GM18861 (cell line): Measurements from ENCODE around the gene KCNQ1.

Source experiments
- ATAC-seq: cut with Tn5 transposase; IDR thresholded peaks from one replicate; pipeline ENCODE4 v1.9.1; 2021; ENCODE audit not compliant: unreplicated experiment

Gene KCNQ1

DNA sequence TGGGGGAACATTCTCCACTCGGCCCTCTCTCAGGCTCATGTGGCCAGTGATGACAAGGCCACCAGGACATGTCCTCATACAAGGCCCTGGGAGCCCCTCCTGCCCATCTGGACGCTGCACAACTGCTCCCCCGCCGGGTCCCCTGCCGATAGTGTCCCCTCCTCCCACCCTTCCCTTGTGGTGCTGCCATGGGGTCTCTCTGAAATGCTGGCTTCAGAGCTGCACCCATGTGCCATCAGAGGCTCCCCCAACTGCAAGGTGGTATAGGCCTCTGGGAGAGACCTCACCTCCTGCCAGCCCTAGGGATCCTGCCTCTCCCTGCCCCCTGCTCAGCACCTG lies 142.0 kb downstream of the KCNQ1 start:
- ATAC-seq: no peak

DNA sequence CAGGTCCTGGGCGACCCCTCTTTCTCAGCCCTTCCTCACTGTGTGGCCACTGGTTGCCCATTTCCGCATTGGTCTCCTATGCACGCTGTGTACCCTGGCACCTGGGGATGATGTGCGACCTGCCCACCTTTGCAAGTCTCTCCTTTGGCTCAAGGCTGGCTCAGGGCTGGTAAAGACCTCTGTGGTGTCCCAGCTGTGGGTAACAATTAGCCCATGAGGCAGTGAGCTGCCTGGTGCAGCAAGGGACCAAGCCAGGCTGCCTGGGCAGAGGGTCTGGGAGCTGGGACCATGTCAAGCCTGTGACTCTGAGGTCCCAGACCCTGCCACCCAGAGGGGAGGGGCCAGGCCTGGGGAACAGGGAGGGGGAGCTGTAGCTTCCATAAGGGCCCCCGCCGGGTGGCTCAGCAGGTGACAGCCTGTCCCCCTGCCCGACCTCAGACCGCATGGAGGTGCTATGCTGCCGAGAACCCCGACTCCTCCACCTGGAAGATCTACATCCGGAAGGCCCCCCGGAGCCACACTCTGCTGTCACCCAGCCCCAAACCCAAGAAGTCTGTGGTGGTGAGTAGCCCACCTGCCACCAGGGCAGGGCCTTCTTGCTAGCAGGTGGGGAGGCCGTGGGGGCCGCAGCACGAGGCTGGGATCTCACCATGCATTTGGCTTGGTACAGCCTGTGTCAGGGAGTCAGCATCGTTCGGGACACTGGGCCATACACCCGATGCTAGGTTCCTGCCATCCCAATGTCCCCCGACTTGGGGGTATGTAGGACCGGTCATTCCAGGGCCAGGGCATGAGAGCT lies 142.5 kb downstream of the KCNQ1 start:
- no peak for ATAC-seq

DNA sequence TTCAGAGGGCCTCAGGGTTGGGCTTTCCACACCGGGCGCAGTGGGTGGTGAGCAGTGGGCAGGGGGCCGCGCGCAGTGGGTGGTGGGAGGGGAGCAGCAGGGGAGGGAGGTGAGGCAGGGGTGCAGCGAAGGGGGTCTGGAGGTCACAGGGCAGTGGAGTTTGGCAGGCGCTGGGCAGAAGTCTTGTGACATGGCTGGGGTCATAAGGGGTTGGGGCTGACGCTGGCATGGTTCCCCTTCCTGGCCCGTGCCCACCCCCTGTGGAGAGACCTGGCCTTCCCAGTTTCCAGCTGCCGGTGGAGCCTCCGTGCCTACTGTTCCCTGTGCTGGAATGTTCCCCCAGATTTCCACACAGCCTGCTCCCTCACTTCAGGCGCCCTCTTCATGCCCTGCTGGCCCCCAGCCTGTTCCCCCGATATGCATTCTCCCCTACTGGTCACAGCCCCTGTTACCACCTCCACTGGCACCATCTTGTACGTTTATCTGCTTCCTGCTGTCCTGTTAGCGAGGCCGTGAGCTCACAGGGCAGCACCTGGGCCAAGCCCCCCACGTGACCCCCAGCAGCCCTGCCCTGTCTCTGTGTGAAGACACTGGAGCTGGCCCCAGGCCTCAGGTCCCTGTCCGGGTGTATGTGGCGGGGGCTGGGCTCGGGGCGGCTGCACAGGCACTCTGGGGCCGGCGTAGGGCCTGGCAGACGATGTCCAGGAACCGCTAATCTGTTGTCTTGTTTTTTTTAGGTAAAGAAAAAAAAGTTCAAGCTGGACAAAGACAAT lies 143.4 kb downstream of the KCNQ1 start:
- no peak for ATAC-seq

DNA sequence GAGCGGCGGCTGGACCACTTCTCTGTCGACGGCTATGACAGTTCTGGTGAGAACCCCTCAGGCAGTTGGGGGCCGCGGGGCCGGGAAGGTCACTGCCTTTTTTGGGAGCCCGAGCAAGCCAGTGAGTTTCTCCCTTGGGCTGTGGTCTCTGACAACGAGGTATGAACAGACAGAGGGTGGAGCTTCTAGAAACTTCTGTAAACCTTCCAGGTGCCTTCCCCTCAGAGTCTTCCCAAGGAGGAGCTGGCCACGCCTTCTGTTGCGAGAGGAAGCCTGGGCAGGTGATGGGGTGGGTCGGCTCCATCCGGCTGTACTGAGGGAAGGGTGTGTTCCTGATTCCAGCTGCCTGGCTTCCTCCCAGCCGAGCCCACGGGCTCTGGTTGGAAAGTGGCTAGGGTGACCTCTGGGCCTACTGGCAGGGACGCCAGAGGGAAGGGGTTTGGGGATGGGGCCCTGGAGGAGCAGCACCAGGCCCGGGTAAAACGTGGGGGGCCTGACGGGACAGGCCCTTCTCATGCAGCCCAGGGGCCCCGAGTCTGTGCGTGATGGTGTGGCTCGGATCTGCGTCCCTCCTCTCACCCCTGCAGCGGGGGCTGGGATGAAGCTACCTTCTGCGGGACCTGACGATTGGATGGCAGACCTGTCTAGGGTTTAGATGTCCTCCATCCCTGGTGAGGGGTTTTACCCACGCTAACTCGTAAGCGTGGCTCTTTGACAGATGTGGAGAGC lies 144.2 kb downstream of the KCNQ1 start:
- ATAC-seq: no peak

DNA sequence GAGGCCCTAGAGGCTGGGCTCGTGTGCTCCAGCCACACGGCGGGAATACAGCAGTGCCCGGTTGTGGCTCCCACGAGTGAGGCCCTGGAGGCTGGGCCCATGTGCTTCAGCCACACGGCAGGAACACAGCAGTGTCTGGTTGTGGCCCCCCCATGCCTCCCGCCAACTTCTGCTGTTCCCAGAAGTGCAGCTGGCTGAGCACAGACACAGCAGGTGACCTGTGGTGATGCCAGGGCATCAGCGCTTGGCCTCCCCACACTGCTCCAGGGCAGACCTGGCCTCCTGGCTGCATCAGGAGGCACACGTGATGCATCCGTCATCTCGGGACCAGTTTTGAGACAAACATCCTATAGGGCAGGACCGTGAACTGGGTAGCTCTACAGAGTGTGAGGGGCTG lies 144.7 kb downstream of the KCNQ1 start:
- ATAC-seq: no peak

DNA sequence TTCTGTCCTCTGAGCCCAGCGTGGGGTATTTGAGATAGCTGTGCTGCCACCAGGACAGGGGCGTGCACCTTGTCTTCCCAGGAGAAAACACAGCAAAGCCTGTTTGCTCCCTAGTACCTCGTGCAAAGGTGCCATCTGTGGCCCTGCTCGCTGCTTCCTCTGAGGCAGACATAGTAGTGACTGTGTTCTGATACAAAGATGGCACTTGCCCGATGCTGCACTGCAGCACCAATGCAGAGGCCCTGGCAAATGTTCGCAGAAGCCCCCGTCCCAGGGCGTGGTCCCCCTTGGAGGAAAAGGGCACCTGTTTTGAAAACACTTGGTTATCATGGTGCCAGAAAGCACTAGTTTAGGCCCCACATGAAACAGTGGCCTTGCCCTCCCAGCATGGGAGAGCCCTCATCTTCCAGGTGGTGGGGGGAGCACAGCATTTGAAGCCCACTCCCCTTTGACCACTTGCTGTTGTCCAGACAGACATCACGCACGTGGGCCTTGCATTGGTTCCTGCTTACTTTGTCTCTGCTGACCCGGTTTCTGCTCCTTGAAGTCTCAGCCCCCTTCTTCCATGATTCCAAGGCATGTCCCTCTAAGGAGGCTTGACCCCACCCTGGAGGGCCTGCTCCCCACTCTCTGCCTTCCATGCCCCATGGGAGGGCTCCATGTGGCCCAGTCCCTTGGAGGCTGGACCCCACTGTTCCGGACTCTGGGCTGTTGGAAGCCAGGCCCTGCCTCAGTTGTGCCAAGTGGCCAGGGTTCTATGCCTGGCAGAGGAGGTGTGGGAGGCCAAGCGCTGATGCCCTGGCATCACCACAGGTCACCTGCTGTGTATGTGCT lies 145.5 kb downstream of the KCNQ1 start:
- no peak for ATAC-seq

DNA sequence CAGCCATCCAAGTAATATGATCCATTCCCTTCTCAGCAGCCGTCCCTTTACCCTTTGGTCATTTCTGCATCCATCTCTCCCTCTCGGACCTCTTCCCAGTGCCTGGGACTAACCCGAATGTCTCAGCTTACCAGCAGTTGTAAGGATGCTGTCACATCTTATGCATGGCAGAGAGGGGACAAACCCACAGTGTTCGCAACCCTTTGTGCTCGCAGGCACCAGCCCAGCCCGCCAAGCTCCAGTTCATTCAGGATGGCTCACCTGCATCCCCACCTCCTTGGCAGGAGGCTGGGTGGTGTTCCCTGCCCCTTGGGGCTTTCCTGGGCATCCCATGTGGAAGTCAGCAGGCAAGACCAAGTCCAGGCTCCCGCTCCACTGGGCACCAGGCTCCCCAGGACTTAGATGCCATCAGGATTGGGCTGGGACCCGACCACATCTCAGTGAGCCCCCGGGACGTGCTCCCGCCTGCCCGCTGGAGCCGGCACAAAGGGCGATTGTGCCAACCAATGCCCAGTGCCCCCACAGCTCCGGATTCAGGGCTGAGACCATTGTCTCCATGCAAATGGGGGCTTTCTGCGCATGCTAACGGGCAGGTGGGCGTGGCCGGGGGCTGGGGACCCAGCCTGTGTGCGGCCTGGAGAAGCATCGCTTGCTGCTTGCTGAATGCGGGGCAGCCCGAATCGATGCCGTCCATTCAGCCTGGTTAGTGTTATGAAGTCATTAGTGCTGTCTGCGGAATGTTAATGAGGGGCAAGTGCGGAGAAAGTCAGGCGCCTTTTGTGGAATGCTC lies 146.4 kb downstream of the KCNQ1 start:
- no peak for ATAC-seq

DNA sequence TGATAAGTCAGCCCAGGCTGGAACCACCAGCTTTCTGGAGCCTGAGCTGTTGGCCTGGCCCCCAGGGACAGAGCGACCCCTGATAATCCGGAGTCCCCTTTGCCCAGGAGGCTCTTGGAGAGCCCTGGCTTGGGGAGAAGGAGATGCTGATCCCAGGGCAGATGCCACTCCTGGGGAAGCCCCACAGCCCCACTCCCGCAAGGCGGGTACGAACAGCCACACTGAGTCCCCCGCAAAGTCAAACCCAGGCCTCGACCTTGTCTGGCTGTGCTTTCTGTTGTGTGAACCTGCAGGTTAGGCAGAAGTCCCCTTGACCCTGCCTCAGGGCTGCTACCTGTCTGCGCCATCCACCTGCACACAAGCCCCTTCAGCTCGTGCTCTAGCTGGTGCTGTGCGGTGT lies 147.0 kb downstream of the KCNQ1 start:
- ATAC-seq: no peak

DNA sequence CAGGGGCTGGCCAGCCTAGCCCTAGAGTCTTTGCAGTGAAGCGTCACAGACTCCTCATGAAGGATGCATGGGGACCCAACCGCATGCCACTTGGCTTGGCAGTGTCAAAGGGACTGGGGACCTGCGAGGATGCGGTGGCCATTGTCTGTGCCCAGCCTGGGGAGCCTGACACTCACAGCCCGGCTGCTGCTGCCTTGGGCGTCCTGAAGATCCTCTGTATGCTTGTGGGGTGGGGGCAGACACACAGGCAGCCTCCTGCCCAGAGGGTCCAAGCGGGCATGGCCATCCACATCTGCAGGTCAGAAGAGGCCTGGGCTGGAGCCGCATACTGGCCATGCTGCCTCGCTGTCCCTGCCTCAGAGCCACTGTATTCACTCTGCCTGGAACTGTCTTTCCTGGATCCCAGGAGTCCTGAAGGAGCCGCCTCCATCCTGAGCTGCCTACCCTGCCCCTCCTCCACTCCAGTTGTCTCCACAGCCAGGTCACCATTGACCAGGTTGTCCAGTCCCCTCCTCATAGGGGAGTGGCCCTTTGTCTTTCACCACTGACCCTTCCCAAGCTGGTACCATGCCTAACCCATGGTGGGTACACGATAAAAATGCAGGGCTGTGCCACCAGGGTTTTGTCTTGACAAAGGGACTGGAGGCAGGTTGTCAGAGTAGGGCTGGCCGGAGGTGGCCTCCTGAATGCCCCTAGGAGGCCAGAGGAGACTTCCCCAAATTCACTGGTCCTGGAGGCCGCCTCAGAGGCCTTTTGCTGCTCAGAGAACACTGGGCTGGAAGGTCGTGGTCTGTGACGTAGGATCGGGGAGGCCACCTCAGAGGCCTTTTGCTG lies 148.0 kb downstream of the KCNQ1 start:
- ATAC-seq: no peak

DNA sequence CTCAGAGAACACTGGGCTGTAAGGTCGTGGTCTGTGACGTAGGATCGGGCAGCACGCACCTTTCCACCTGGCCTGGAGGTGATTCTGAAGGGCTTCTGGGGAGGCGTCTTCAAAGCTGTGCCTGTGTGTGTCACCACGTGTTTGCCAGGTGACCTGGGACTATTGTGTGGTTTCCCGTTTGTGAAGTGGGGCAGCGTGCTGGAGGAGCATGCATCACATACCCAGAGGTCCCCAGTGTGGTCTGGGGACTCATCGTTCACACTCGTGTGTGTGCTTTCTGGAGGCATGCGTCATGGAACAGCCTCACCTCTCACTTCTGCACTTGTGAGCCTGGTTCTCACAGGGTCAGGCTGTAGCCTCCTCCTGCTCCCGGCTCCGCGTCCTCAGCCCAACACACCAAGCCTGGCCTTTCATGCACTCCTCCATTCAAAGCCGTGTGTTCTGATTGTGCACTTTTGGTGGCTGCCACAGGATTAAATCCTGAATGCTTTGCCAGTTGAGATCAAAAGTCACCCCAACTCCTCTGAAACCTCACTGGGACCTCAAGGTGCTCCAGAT lies 148.7 kb downstream of the KCNQ1 start:
- ATAC-seq: no peak

DNA sequence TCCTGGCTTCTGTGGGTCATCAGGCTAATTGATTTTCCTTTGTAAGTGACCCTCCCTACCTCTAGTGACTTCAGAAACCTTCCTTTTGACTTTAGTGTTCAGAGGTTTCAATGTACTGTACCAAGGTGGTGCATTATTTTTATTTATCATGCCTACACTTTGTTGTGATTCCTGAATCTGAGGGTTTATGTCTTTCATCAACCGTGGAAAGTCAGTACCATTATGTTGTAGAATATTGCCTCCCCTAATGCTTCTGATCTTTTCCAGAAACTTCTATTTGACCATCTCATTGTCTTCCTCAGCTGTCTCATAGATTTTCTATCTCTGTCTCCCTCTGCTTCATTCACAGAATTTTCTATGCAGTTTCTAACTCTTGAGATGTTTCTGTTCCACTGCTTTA lies 149.5 kb downstream of the KCNQ1 start:
- ATAC-seq: no peak

DNA sequence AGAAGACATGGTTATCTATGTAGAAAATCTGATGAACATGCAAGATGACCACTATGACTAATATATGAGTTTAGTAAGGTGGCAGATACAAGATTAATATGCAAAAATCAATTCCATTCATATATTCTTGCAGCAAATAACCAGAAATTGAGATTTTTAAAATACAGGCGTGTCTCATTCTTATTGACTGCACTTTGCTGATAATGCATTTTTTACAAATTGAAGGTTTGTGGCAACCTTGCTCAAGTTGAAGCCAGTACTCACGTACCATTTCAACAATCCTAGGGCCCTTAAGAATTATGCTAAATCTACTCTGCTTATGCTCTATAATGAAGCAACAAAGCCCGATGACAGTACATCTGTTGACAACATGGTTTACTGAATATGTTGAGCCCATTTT lies 150.4 kb downstream of the KCNQ1 start:
- ATAC-seq: no peak

DNA sequence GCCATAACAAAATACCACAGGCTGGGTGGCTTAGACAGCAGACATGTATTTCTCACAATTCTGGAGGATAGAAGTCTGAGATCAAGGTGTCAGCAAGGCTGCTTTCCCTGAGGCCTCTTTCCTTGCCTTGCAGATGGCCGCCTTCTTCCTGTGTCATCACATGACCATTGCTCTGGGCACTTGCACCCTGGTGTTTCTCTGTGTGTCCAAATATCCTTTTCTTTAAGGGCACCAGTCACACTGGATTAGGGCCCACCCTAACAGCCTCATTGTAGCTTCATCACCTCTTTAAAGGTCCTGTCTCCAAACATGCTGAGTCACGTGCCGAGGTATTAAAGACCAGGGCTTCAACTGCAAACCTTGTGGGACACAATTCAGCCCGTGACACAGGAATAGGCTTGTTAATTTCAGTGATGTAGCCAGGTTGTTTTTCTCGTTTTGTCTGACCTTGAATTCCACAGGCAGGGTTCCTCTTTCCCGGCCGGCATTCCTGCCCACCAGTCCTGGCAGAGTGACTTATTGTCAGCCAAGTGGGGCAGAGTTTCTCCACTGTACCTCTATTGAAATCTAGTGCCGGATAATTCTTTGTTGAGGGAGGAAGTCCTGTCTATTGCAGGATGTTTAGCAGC lies 154.9 kb downstream of the KCNQ1 start:
- ATAC-seq: no peak

DNA sequence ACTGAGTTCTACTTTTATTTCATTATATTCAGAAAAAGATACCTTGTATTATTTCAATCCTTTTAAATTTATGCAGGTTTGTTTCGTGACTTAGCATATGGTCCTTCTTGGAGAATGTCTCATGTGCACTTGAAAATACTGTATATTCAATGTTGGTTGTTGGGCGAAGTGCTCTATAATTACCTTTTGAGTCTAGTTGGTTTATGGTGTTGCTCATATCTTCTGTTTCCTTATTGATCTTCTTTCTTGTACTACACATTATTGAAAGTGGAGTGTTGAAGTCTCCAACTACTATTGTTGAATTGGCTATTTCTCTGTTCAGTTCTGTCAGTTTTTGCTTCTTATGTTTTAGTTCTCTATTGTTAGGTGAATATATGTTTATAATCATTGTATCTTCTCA lies 164.5 kb downstream of the KCNQ1 start:
- no peak for ATAC-seq

DNA sequence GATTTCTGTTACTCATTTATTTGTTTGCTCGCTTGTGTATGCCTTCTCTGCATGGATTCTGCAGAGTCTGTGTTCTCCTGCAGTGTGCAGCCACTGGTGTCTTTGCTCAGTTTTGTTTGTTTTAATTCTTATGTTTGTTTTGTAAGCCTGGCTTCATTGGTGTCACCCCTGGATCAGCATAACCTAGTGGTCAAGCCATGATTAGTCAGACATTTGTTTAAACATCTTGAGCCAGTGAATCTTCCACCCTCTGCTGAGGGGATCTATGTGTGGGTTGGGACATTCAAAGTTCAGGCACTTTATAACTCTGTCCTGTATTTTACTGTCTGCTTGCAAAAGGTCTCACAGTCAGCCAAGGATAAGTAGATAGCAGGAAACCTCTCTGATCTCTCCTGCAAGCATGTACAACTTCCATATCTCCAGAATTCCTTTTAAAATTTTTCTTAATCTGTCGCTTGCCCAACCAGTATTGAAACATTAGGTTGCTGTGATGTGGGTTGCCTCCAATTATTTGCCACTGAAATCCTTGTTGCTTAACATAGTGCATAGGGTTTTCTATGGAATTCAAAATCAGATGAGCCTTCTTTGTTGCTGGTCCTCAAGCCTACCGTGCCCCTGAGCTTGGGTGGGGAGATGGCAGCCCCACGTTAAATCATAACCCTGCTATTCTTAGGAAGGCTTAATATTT lies 168.2 kb downstream of the KCNQ1 start:
- no peak for ATAC-seq

DNA sequence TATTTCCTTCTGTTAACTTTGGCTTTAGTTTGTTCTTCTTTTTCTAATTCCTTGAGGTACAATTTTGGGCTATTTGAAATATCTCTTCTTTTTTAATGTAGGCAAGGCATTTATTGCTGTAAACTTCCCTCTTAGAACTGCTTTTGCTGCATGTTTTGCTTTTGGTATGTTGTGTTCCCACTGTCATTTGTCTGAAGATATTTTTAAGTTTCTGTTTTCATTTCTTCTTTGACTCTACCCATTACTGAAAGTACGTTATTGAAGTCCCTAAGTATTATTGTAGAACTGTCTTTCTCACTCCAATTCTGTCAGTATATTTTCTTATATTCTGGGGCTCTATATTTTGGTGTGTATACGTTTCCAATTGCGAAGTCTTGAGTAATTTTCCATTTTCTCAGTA lies 177.1 kb downstream of the KCNQ1 start:
- no peak for ATAC-seq

DNA sequence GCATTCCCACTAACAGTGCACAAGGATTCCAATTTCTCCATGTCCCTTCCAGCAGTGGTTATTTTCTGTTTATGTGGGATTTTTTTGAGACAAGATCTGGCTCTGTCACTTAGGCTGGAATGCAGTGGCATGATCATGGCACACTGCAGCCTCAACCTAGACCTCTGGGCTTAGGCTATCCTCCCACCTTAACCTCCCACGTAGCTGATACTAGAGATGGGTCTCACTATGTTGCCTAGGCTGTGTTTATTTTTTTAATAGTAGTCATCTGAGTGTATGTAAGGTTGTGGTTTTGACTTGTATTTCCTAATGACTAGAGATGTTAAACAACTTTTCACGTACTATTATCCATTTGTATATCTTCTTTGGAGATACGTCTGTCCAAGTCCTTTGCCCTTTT lies 180.4 kb downstream of the KCNQ1 start:
- no peak for ATAC-seq

DNA sequence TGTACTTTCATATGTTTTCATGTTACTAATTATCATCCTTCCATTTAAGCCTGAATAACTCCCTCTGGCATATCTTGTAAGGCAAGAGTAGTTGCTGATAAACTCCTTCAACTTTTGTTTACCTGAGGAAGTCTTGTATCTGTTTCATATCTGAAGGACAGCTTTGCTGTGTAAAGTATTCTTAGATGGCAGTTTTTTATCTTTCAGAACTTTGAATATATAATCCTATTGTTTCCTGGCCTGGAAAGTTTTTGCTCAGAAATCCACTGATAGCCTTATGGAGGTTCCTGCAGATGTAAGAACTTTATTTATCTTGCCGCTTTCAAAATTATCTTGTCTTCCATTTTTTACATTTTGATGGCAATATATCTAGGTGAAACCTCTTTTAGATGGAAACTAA lies 185.9 kb downstream of the KCNQ1 start:
- no peak for ATAC-seq
